HepG2 (cell line): ENCODE data around the gene CDK18. TPM values are rescaled to one million over a fixed set of nuclear protein-coding genes. Genes with fewer than 3 reads are reported as not detected.

Source experiments
- ATAC-seq: fragments of 200-7000 bp; cut with Tn5 transposase; 3 replicates; pipeline ENCODE4 v1.9.1; 2020; ENCODE audit warnings: mild to moderate bottlenecking, moderate library complexity
- BruUV-seq: library from RNA; stranded (reverse); fragments of 400-500 nt; replicated peaks from 2 replicates; lab custom pipeline; 2021; lab: Mats Ljungman, UMichigan
- CTCF ChIA-PET: fragments of 300-600 bp; formaldehyde crosslinking; extraction: SDS; loops from one replicate; lab custom pipeline; 2021; ENCODE audit warnings: low total read pairs, inconsistent platforms, low intra/inter-chr PET ratio; lab: Yijun Ruan, JAX
- POLR2A ChIA-PET: fragments of 350-600 bp; sonication (Branson Sonifier 250); formaldehyde crosslinking; loops from one replicate; lab custom pipeline; 2020; ENCODE audit warnings: antibody characterized with exemption, inconsistent platforms; lab: Yijun Ruan, JAX
- DNase-seq: peaks from one replicate; pipeline ENCODE4 v3.0.0-alpha.2; 2015; ENCODE audit warnings: low spot score
- FAIRE-seq: peaks from 3 replicates; lab custom pipeline; 2011; peaks lifted over from hg19 to GRCh38; lab: Jason Lieb, UNC
- H2AFZ ChIP-seq: one replicate; pipeline ENCODE4 v1.6.1; 2011; ENCODE audit warnings: low read length, inconsistent platforms
- H3K27ac ChIP-seq: fragments of 300-600 bp; 3 replicates; pipeline ENCODE4 v1.8.0; 2011; ENCODE audit warnings: mixed run types, mild to moderate bottlenecking, mixed read lengths, low read length, inconsistent platforms; ENCODE audit not compliant: insufficient read depth; ENCODE audit errors: extremely low read length
- H3K27me3 ChIP-seq, 2 experiments: fragments of 200-600 bp in 1 of 2; 2 replicates in 1 of 2; 3 replicates in 1 of 2; pipeline versions ENCODE4 v1.6.0 to v1.8.0; 2011; ENCODE audit warnings: low read length in 2 of 2, mild to moderate bottlenecking in 2 of 2, moderate library complexity in 2 of 2, inconsistent platforms in 1 of 2; ENCODE audit not compliant: insufficient read depth in 2 of 2, control insufficient read depth in 1 of 2
- H3K36me3 ChIP-seq, 2 experiments: fragments of 200-600 bp in 1 of 2; replicated peaks in 1 of 2; 2 replicates in 1 of 2; 3 replicates in 1 of 2; pipeline versions ENCODE4 v1.5.1 to v1.8.0; 2011; ENCODE audit warnings: low read length in 2 of 2, inconsistent platforms in 1 of 2; ENCODE audit not compliant: insufficient read depth in 2 of 2, control insufficient read depth in 1 of 2
- H3K4me1 ChIP-seq: 2 replicates; pipeline ENCODE4 v1.5.1; 2012; ENCODE audit warnings: low read length, inconsistent platforms; ENCODE audit not compliant: insufficient read depth
- H3K4me2 ChIP-seq: 2 replicates; pipeline ENCODE4 v1.6.0; 2011; ENCODE audit warnings: low read depth, low read length, inconsistent platforms
- H3K4me3 ChIP-seq, 3 experiments: fragments of 200-600 bp in 1 of 3; sonication (generic), shearing (Covaris generic) in 1 of 3; replicated peaks in 1 of 3; 2 replicates each; pipeline ENCODE4 v1.5.1; 2011 to 2016; ENCODE audit warnings: low read length in 3 of 3, inconsistent platforms in 2 of 3, low read depth in 2 of 3, mild to moderate bottlenecking in 2 of 3, control low read depth in 1 of 3, mixed read lengths in 1 of 3; ENCODE audit not compliant: insufficient read depth in 1 of 3
- H3K79me2 ChIP-seq: one replicate; pipeline ENCODE4 v1.6.1; 2011; ENCODE audit warnings: low read length, inconsistent platforms; ENCODE audit not compliant: insufficient read depth
- H3K9ac ChIP-seq: 2 replicates; pipeline ENCODE4 v1.6.0; 2011; ENCODE audit warnings: mild to moderate bottlenecking, low read depth, low read length, inconsistent platforms; ENCODE audit not compliant: insufficient read depth
- H3K9me3 ChIP-seq: 2 replicates; pipeline ENCODE4 v1.5.1; 2012; ENCODE audit warnings: mild to moderate bottlenecking, low read length
- H4K20me1 ChIP-seq: 2 replicates; pipeline ENCODE4 v1.6.0; 2011; ENCODE audit warnings: inconsistent platforms, mild to moderate bottlenecking, low read length, moderate library complexity; ENCODE audit not compliant: insufficient read depth
- HCFC1 ChIP-seq: fragments of 150-350 bp; IDR thresholded peaks from 2 replicates; pipeline ENCODE4 v1.6.1; 2014; ENCODE audit warnings: low read depth, low read length
- JDP2 ChIP-seq: sonication (generic); formaldehyde crosslinking; IDR thresholded peaks from 2 replicates; pipeline ENCODE4 v1.8.1; 2022; ENCODE audit warnings: missing genetic modification reagents, borderline replicate concordance
- KLF16 ChIP-seq, 2 experiments: sonication (generic) in 1 of 2; formaldehyde crosslinking in 1 of 2; IDR thresholded peaks; 2 replicates each; pipeline versions ENCODE4 v1.6.1 to v1.8.0; 2016 to 2023; ENCODE audit warnings: missing genetic modification reagents in 2 of 2, missing compliant biosample characterization in 1 of 2
- MAZ ChIP-seq, 2 experiments: sonication (generic) in 1 of 2; formaldehyde crosslinking in 1 of 2; IDR thresholded peaks; 2 replicates each; pipeline versions ENCODE4 v1.5.0 to v1.6.1; 2012 to 2020; ENCODE audit warnings: low read depth in 2 of 2, mild to moderate bottlenecking in 2 of 2, borderline replicate concordance in 1 of 2, improper control_type of control experiment in 1 of 2, low read length in 1 of 2, missing genetic modification reagents in 1 of 2, moderate library complexity in 1 of 2
- ZNF180 ChIP-seq: sonication (generic); formaldehyde crosslinking; IDR thresholded peaks from 2 replicates; pipeline ENCODE4 v1.4.0; 2020; ENCODE audit warnings: low read depth, missing genetic modification reagents, borderline replicate concordance
- ZNF44 ChIP-seq: sonication (generic); formaldehyde crosslinking; IDR thresholded peaks from 2 replicates; pipeline ENCODE4 v1.5.1; 2020; ENCODE audit warnings: mild to moderate bottlenecking, missing genetic modification reagents
- ZSCAN22 ChIP-seq: sonication (generic); formaldehyde crosslinking; IDR thresholded peaks from 2 replicates; pipeline ENCODE4 v1.4.0; 2020; ENCODE audit warnings: mild to moderate bottlenecking, missing genetic modification reagents
- WGBS: methylation state at CpG from one replicate; pipeline ENCODE4 v1.1.6; 2017; ENCODE audit warnings: low lambda C conversion rate; 5-methylcytosine and 5-hydroxymethylcytosine counted together
- in situ Hi-C: cut with HindIII; loops from 2 replicates; pipeline ENCODE4 v1.10.0; 2017; ENCODE audit warnings: low pct_unique_long_range_greater_than_20kb; ENCODE audit not compliant: extremely low pct_ligation_motif_present
- intact Hi-C: fragments of 100-400 bp; cut with micrococcal nuclease; formaldehyde crosslinking; loops from one replicate; pipeline ENCODE4 v1.10.0; 2022; ENCODE audit not compliant: unreplicated experiment
- polyA plus RNA-seq, 8 experiments: library from polyadenylated mRNA; depleted of rRNA in 3 of 8; stranded (reverse) in 7 of 8; unstranded in 1 of 8; fragments of >200 nt; fragmentation: Illumina TruSeq in 4 of 8; extraction: Trizol in 4 of 8; gene quantifications; 2 replicates each; pipeline versions ENCODE4 v1.2.1 to v1.2.3, GENCODE V29; 2011 to 2016; ENCODE audit warnings: low read depth in 4 of 8, missing spikeins in 1 of 8, mixed read lengths in 1 of 8; ENCODE audit not compliant: insufficient read depth in 1 of 8
- total RNA-seq, 5 experiments: library from RNA; depleted of rRNA; stranded (reverse); fragments of >200 nt; fragmentation: Illumina TruSeq; extraction: Trizol; gene quantifications; 2 replicates each; pipeline ENCODE4 v1.2.3, GENCODE V29; 2016; ENCODE audit warnings: low read depth in 1 of 5
- TF ChIP-seq, protein P1 (sequence below): IDR thresholded peaks from 2 replicates; pipeline ENCODE4 v1.6.1; 2012; ENCODE audit warnings: low read length, improper control_type of control experiment

The CDK18 gene
- total and polyA plus RNA-seq, 2 of the 13 experiments (the other 11 are each of a cell fraction or from before 2014, with no cell fraction given): 6.4 to 38.8 TPM

DNA sequence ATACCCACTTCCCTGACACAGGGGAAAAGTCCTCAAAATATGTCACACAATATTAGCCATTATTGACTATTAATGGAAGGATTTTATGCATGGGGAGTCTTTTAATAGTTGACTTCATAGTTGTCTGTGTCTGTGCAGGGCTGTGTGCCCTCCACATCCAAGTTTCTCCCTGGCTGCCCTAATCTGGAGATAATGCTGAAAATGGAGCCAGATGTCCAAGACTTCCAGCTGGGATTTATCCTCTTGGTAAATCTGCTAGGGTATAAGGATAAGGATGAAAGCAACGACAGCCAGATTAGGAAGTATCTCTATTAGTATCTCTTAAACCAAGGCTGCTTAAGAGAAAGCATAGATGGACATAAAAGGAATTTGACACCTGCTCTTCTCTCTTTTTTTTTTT, 42.1 kb downstream of the CDK18 start:
- H3K27me3 ChIP-seq: peaks cover 1 to 32% of the 10 kb centered on the region in 2 experiments; a peak in 4 of 5 replicates
- POLR2A ChIA-PET: no interaction called here
- no peak for TF ChIP-seq JDP2
- TF ChIP-seq KLF16 (CRISPR knock-in tag; IDR thresholded peaks at IDR 0.05): no peak
- TF ChIP-seq ZSCAN22 (CRISPR knock-in tag): no peak
- TF ChIP-seq ZNF44 (CRISPR knock-in tag): no peak
- TF ChIP-seq MAZ (IDR thresholded peaks at IDR 0.05; ENCODE audit: borderline replicate concordance, low read depth, low read length): no peak
- no peak for TF ChIP-seq MAZ (CRISPR knock-in tag; IDR thresholded peaks at IDR 0.05; ENCODE audit: low read depth)
- TF ChIP-seq HCFC1: no peak
- TF ChIP-seq, all 625 proteins: peak for 0
- Histone ChIP-seq H4K20me1 (no peaks in the 10 kb centered on the region), H2AFZ (no peak overlapping the region), H3K4me2 (no peak overlapping the region), H3K79me2 (no peaks in the 10 kb centered on the region), H3K4me3 (no peak overlapping the region), H3K4me1 (peaks cover 17% of the 10 kb centered on the region), H3K27ac (no peak overlapping the region), H3K36me3 (no peaks in the 10 kb centered on the region), H3K9me3 (no peaks in the 10 kb centered on the region), H3K9ac (no peak overlapping the region)
- in situ Hi-C loops (no loop called here), intact Hi-C loops (no loop called here)
- no peak for FAIRE-seq
- DNase-seq: no peak
- BruUV-seq: no TSS peak
- CTCF ChIA-PET: no interaction called here
- ATAC-seq: no peak
- 5% methylated on average over 1 of the region's 1 CpG for WGBS

DNA sequence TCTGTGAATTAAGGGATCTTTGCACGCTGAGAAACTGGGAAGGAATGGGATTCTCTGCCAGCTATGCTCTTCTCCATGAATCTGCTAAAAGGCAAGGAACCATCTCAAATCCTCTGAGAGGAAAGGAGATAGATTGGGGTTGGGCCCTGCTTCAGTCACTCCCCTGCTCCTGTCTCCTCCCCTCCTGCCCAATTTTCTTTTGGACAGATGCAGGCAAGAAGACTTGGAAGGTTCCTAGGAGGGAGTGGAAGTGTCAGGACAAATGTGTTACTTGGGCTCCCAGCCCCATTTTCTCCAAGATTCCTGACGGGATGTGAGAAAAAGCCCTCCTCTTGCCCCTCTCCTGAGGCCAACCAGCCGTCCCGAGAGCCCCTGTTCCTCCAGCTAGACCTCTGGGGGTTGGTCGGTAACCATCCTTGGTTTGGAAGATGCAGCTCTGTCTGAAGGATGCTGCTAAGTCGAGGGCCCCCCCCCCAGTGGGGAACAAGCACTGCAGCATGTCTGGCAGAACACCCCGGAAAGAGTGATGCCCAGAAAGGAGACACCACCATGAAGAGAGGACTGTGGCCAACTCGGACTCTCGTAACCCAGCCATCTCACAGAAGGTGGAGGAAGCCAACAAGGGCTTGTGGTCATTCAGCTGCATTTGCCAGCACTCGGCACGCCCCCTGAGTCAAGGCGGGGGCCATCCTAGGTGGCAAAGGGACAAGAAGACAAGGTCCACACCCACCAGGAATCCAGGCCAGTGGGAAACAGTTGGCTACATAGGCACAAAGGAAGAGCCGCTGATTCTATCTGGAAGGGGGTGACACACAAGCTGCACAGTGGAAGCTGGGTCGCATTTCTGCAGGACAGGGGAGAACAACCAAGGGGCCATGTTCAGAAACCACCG, 43.7 kb downstream of the CDK18 start:
- Histone ChIP-seq H3K36me3 (no peaks in the 10 kb centered on the region), H3K27me3 (peaks cover 1 to 26% of the 10 kb centered on the region in 2 experiments; a peak in 3 of 5 replicates), H2AFZ (no peak overlapping the region), H3K4me2 (no peak overlapping the region), H4K20me1 (no peaks in the 10 kb centered on the region), H3K4me3 (no peak overlapping the region), H3K27ac (no peak overlapping the region), H3K9ac (no peak overlapping the region), H3K9me3 (no peaks in the 10 kb centered on the region), H3K4me1 (peaks cover 14% of the 10 kb centered on the region), H3K79me2 (no peaks in the 10 kb centered on the region)
- in situ Hi-C loops: no loop called here
- no peak for FAIRE-seq
- TF ChIP-seq, protein P1, sequence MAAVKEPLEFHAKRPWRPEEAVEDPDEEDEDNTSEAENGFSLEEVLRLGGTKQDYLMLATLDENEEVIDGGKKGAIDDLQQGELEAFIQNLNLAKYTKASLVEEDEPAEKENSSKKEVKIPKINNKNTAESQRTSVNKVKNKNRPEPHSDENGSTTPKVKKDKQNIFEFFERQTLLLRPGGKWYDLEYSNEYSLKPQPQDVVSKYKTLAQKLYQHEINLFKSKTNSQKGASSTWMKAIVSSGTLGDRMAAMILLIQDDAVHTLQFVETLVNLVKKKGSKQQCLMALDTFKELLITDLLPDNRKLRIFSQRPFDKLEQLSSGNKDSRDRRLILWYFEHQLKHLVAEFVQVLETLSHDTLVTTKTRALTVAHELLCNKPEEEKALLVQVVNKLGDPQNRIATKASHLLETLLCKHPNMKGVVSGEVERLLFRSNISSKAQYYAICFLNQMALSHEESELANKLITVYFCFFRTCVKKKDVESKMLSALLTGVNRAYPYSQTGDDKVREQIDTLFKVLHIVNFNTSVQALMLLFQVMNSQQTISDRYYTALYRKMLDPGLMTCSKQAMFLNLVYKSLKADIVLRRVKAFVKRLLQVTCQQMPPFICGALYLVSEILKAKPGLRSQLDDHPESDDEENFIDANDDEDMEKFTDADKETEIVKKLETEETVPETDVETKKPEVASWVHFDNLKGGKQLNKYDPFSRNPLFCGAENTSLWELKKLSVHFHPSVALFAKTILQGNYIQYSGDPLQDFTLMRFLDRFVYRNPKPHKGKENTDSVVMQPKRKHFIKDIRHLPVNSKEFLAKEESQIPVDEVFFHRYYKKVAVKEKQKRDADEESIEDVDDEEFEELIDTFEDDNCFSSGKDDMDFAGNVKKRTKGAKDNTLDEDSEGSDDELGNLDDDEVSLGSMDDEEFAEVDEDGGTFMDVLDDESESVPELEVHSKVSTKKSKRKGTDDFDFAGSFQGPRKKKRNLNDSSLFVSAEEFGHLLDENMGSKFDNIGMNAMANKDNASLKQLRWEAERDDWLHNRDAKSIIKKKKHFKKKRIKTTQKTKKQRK: no peak
- no peak for TF ChIP-seq ZNF180 (CRISPR knock-in tag)
- no peak for ATAC-seq
- CTCF ChIA-PET: no interaction called here
- no peak for DNase-seq
- BruUV-seq: no TSS peak
- intact Hi-C loops: no loop called here
- 11% methylated on average over 9 of the region's 15 CpGs for WGBS
- POLR2A ChIA-PET: no interaction called here
